H9 (cell line): ENCODE data around the gene GPR35. TPM values are rescaled to one million over a fixed set of nuclear protein-coding genes. Genes with fewer than 3 reads are reported as not detected.

Source experiments
- DNase-seq: peaks from one replicate; pipeline ENCODE4 v3.0.0-alpha.2; 2017
- H2AFZ ChIP-seq: one replicate; pipeline ENCODE4 v1.6.1; 2013; ENCODE audit warnings: mild to moderate bottlenecking, low read length, control low read depth, moderate library complexity
- H2AK5ac ChIP-seq: 2 replicates; pipeline ENCODE4 v1.6.1; 2013; ENCODE audit warnings: low read length, control low read depth, mixed read lengths; ENCODE audit not compliant: insufficient read length
- H2BK120ac ChIP-seq: one replicate; pipeline ENCODE4 v1.6.1; 2013; ENCODE audit warnings: low read depth, mild to moderate bottlenecking, low read length, control low read depth, inconsistent platforms; ENCODE audit not compliant: poor library complexity, severe bottlenecking
- H2BK12ac ChIP-seq: 2 replicates; pipeline ENCODE4 v1.6.1; 2013; ENCODE audit warnings: low read length, control low read depth, mixed read lengths, low read depth; ENCODE audit not compliant: insufficient read length
- H2BK15ac ChIP-seq: 2 replicates; pipeline ENCODE4 v1.6.1; 2013; ENCODE audit warnings: low read depth, low read length, control low read depth
- H2BK20ac ChIP-seq: one replicate; pipeline ENCODE4 v1.6.1; 2013; ENCODE audit warnings: low read depth, mild to moderate bottlenecking, low read length, control low read depth, inconsistent platforms; ENCODE audit not compliant: poor library complexity, severe bottlenecking
- H2BK5ac ChIP-seq: 2 replicates; pipeline ENCODE4 v1.6.1; 2013; ENCODE audit warnings: low read length, control low read depth, mixed read lengths; ENCODE audit not compliant: insufficient read length
- H3K14ac ChIP-seq: 2 replicates; pipeline ENCODE4 v1.6.1; 2013; ENCODE audit warnings: low read length, control low read depth; ENCODE audit not compliant: insufficient read depth
- H3K18ac ChIP-seq: 2 replicates; pipeline ENCODE4 v1.6.1; 2013; ENCODE audit warnings: low read depth, mild to moderate bottlenecking, mixed read lengths, low read length, control low read depth; ENCODE audit not compliant: insufficient read length
- H3K23ac ChIP-seq: 2 replicates; pipeline ENCODE4 v1.6.1; 2013; ENCODE audit warnings: low read length, control low read depth, mixed read lengths, low read depth; ENCODE audit not compliant: insufficient read length
- H3K23me2 ChIP-seq: 2 replicates; pipeline ENCODE4 v1.6.1; 2013; ENCODE audit warnings: low read depth, mild to moderate bottlenecking, mixed read lengths, low read length, control low read depth; ENCODE audit not compliant: insufficient read length, poor library complexity, severe bottlenecking
- H3K27ac ChIP-seq: 2 replicates; pipeline ENCODE4 v1.5.1; 2013; ENCODE audit warnings: low read length, control low read depth, mixed read lengths, low read depth; ENCODE audit not compliant: insufficient read length
- H3K27me3 ChIP-seq: 2 replicates; pipeline ENCODE4 v1.6.1; 2013; ENCODE audit warnings: low read length, control low read depth, inconsistent platforms; ENCODE audit not compliant: insufficient read depth
- H3K4ac ChIP-seq: 2 replicates; pipeline ENCODE4 v1.6.1; 2013; ENCODE audit warnings: low read depth, mild to moderate bottlenecking, control low read depth, inconsistent platforms, low read length, moderate library complexity
- H3K4me1 ChIP-seq: 2 replicates; pipeline ENCODE4 v1.6.1; 2013; ENCODE audit warnings: low read length, control low read depth, inconsistent platforms; ENCODE audit not compliant: insufficient read depth
- H3K4me2 ChIP-seq: 2 replicates; pipeline ENCODE4 v1.6.1; 2013; ENCODE audit warnings: low read length, control low read depth, mixed read lengths; ENCODE audit not compliant: insufficient read length, insufficient read depth
- H3K56ac ChIP-seq: 2 replicates; pipeline ENCODE4 v1.6.1; 2013; ENCODE audit warnings: low read depth, mild to moderate bottlenecking, mixed read lengths, low read length, control low read depth; ENCODE audit not compliant: insufficient read length
- H3K79me1 ChIP-seq: 2 replicates; pipeline ENCODE4 v1.6.1; 2013; ENCODE audit warnings: low read depth, mild to moderate bottlenecking, moderate library complexity, low read length, control low read depth, inconsistent platforms; ENCODE audit not compliant: insufficient read depth, poor library complexity, severe bottlenecking
- H3K79me2 ChIP-seq: 2 replicates; pipeline ENCODE4 v1.6.1; 2013; ENCODE audit warnings: low read length, control low read depth, inconsistent platforms; ENCODE audit not compliant: insufficient read depth
- H3K9ac ChIP-seq: 2 replicates; pipeline ENCODE4 v1.6.1; 2013; ENCODE audit warnings: low read length, control low read depth, mixed read lengths; ENCODE audit not compliant: insufficient read length; ENCODE audit errors: extremely low read depth
- H3K9me3 ChIP-seq: one replicate; pipeline ENCODE4 v1.6.1; 2013; ENCODE audit warnings: low read depth, low read length, inconsistent platforms; ENCODE audit not compliant: control insufficient read depth
- H3T11ph ChIP-seq: one replicate; pipeline ENCODE4 v1.6.1; 2013; ENCODE audit warnings: mild to moderate bottlenecking, low read length, control low read depth, inconsistent platforms
- H4K20me1 ChIP-seq: one replicate; pipeline ENCODE4 v1.6.1; 2013; ENCODE audit not compliant: control insufficient read depth, insufficient read length, insufficient read depth
- H4K5ac ChIP-seq: 2 replicates; pipeline ENCODE4 v1.6.1; 2013; ENCODE audit warnings: low read depth, mild to moderate bottlenecking, mixed read lengths, low read length, control low read depth; ENCODE audit not compliant: insufficient read length
- H4K8ac ChIP-seq: replicated peaks from 2 replicates; pipeline ENCODE4 v1.6.1; 2013; ENCODE audit warnings: low read length, control low read depth, mixed read lengths, low read depth; ENCODE audit not compliant: insufficient read length
- H4K91ac ChIP-seq: 2 replicates; pipeline ENCODE4 v1.6.1; 2013; ENCODE audit warnings: low read depth, mild to moderate bottlenecking, moderate library complexity, mixed read lengths, low read length, control low read depth; ENCODE audit not compliant: insufficient read length
- H3K27ac Mint-ChIP-seq, 3 experiments: 2 replicates in 2 of 3; 3 replicates in 1 of 3; pipeline ENCODE4 v1.8.0; 2020 to 2021; ENCODE audit warnings: mixed read lengths in 3 of 3, mild to moderate bottlenecking in 1 of 3, moderate library complexity in 1 of 3
- H3K27me3 Mint-ChIP-seq: 2 replicates; pipeline ENCODE4 v1.8.0; 2021; ENCODE audit warnings: low read depth, mild to moderate bottlenecking, moderate library complexity, mixed read lengths
- H3K36me3 Mint-ChIP-seq, 3 experiments: 2 replicates in 2 of 3; 3 replicates in 1 of 3; pipeline ENCODE4 v1.8.0; 2020 to 2021; ENCODE audit warnings: low read depth in 3 of 3, mixed read lengths in 3 of 3; ENCODE audit not compliant: insufficient read depth in 1 of 3
- H3K4me1 Mint-ChIP-seq, 2 experiments: 2 replicates each; pipeline ENCODE4 v1.8.0; 2020; ENCODE audit warnings: mixed read lengths in 2 of 2
- H3K4me3 Mint-ChIP-seq, 2 experiments: 2 replicates in 1 of 2; 3 replicates in 1 of 2; pipeline ENCODE4 v1.8.0; 2020 to 2021; ENCODE audit warnings: mild to moderate bottlenecking in 2 of 2, mixed read lengths in 2 of 2, moderate library complexity in 1 of 2
- H3K9me3 Mint-ChIP-seq, 2 experiments: 2 replicates in 1 of 2; 3 replicates in 1 of 2; pipeline ENCODE4 v1.8.0; 2020; ENCODE audit warnings: mild to moderate bottlenecking in 2 of 2, mixed read lengths in 2 of 2, moderate library complexity in 1 of 2
- WGBS: extraction: QIAGEN DNeasy Blood & Tissue Kit; methylation state at CpG from one replicate; pipeline ENCODE4 v1.1.7; 2013; ENCODE audit warnings: missing lambda C conversion rate, low lambda C conversion rate, mixed read lengths; ENCODE audit not compliant: insufficient read length; ENCODE audit errors: extremely low coverage; 5-methylcytosine and 5-hydroxymethylcytosine counted together
- total RNA-seq: library from RNA; stranded (reverse); gene quantifications from 2 replicates; pipeline ENCODE4 v1.2.1, GENCODE V29; 2021
- TF ChIP-seq, protein P1 (sequence below): fragments of 200-600 bp; sonication (generic); conservative IDR thresholded peaks from 3 replicates; pipeline ENCODE4 v1.8.0; 2021; ENCODE audit warnings: antibody characterized with exemption, mild to moderate bottlenecking

GPR35 gene
- total RNA-seq, 1 experiment from 2014 or later = 1.4 TPM

DNA sequence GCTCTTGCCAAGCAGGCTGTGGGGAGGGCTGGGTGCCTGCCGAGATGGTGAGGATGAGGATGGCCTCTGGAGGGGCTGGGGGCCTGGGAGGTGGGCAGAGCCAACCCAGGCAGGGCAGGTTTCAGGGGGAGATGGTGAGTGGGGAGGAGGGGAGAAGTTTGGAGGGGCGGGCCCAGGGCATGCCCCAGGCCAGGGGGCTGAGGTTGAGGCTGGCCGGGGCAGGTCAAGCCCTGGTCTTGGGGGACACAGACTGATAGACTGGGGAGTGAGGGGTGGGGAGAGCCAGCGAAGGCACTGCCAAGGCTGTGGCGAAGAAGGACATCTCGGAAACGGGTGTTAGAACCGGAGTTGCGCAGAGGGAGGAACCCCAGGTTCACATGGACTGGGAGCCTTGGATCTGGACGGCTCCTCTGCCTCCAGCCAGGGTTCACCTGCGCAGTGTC, 26.1 kb upstream of the GPR35 start:
- Mint-ChIP-seq H3K4me3 (no peak overlapping the region), H3K9me3 (no peaks in the 10 kb centered on the region), H3K27ac (no peak overlapping the region), H3K36me3 (peaks cover 0 to 13% (median 0%) of the 10 kb centered on the region in 3 experiments; a peak in 3 of 7 replicates), H3K27me3 (no peaks in the 10 kb centered on the region), H3K4me1 (no peaks in the 10 kb centered on the region)
- Histone ChIP-seq H4K5ac (no peak overlapping the region), H4K8ac (no peak overlapping the region), H3T11ph (no peak overlapping the region), H3K79me1 (no peaks in the 10 kb centered on the region), H3K9ac (no peak overlapping the region), H4K20me1 (no peaks in the 10 kb centered on the region), H2AK5ac (no peak overlapping the region), H3K14ac (no peak overlapping the region), H3K18ac (no peak overlapping the region), H3K4me1 (no peaks in the 10 kb centered on the region), H3K23me2 (no peaks in the 10 kb centered on the region), H2BK20ac (no peak overlapping the region), H3K27ac (no peak overlapping the region), H2BK120ac (no peak overlapping the region), H3K4ac (no peak overlapping the region), H3K4me2 (no peak overlapping the region), H2AFZ (no peak overlapping the region), H2BK5ac (no peak overlapping the region), H2BK15ac (no peak overlapping the region), H3K9me3 (no peaks in the 10 kb centered on the region), H2BK12ac (no peak overlapping the region), H3K79me2 (no peaks in the 10 kb centered on the region), H3K56ac (no peak overlapping the region), H4K91ac (no peak overlapping the region), H3K23ac (no peak overlapping the region), H3K27me3 (no peaks in the 10 kb centered on the region)
- WGBS = no CpG with 5 or more reads among the region's 11 CpGs
- TF ChIP-seq, protein P1, sequence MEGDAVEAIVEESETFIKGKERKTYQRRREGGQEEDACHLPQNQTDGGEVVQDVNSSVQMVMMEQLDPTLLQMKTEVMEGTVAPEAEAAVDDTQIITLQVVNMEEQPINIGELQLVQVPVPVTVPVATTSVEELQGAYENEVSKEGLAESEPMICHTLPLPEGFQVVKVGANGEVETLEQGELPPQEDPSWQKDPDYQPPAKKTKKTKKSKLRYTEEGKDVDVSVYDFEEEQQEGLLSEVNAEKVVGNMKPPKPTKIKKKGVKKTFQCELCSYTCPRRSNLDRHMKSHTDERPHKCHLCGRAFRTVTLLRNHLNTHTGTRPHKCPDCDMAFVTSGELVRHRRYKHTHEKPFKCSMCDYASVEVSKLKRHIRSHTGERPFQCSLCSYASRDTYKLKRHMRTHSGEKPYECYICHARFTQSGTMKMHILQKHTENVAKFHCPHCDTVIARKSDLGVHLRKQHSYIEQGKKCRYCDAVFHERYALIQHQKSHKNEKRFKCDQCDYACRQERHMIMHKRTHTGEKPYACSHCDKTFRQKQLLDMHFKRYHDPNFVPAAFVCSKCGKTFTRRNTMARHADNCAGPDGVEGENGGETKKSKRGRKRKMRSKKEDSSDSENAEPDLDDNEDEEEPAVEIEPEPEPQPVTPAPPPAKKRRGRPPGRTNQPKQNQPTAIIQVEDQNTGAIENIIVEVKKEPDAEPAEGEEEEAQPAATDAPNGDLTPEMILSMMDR = no peak
- DNase-seq = no peak
